Measurements from ENCODE around the gene DRC1.
"Not testable (repeated sequence)": the region's sequence is repeated elsewhere in the genome, so short reads cannot be mapped to it uniquely, and the experiment has no call there.

The DRC1 gene

GRCh38 chr2:26464390-26465265 is 62.9 kb downstream of the DRC1 start:
- no peak for DNase-seq

DNA sequence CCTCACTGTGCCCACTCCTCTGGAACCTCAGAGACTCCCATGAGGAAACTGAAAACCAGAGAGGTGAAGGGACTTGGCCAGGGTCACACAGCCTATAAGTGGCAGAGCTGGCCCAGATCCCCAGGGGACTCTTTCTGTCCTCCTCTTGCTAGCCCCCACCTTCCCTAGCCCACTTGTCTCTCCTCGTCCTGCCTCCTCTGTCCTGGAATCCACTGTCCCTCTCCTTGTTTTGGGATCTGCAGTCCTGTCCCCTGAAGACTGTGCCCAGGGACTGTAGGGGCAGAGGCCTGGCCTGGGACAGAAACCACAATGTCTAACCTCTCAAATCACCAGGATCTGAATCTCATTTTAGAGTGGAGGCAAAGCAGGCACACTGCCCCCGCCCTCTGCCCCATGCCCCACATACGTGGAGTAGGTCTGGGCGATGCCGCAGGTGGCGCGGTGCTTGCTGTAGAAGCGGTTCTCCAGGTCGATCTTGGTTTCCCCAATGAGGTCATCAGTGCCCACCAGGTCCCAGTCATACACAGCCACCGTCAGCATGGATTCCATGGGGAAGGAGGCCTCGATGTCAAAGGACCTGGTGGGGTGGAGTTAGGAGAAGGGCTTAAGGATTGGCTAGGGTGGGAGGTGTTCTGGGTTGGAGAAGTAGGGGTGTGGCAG is 63.7 kb downstream of the DRC1 start:
- DNase-seq, result no peak

DNA sequence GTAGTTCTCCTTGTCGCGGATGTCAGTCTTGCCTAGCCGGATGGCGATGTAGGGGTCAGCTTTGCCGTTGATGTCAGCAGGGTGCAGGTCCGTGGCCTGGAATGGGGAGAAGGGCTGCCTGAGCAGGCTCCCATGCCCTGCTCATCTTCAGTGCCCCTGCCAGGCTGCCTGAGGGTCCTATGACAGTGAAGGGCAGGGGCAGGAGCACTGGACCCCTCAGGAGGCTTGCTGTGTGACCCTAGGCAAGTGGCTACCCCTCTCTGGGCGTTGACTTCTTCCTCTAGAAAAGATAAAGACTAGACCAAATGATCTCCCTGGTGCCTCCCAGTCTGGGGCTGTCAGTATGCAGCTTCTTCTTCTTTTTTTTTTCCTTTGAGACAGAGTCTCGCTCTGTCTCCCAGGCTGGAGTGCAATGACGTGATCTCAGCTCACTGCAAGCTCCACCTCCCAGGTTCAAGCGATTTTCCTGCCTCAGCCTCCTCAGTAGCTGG is 64.3 kb downstream of the DRC1 start:
- DNase-seq, result no peak

GRCh38 chr2:26466662-26467310 is 65.1 kb downstream of the DRC1 start:
- no peak for DNase-seq

DNA sequence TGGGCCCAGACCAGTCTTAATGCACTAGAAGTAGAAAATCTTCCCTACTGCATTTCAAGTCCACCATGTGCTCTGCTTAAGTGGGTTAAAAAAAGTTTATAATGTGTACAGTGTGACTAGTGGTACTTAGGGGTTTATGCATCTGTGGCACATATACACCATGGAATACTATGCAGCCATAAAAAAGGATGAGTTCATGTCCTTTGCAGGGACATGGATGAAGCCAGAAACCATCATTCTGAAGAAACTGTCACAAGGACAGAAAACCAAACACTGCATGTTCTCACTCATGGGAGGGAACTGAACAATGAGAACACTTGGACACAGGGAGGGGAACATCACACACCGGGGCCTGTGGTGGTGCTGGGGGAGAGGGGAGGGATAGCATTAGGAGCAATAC is 66.8 kb downstream of the DRC1 start:
- DNase-seq, result not testable (repeated sequence)

DNA sequence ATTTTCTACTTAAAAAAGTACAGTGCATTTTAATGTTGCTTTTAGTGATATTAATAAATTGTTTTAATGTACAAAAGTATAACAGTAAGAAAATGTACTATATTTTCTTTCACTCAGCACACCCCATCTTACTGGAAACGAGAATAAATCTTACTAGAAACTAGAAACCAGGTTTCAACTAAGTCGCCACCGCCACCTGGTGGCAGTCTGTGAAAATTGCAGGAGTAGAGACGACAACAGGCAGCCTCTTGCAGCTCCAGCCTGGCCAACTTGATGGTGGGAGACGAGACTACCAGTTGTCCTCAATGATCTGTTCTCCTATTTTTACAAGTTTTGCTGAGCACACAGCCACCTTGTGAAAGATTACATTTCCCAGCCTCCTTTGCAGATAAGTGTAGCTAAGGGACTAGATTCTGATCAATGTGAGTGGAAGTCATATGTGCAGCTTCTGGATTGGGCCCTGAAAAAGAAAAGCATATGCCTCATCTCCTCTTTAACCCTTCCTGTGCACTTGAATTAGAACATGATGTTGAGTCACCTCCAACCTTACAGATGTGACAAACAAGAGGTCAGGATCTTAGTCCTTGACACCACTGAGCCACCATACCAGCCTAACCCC is 67.5 kb downstream of the DRC1 start:
- peak; percentile 8 for DNase-seq

DNA sequence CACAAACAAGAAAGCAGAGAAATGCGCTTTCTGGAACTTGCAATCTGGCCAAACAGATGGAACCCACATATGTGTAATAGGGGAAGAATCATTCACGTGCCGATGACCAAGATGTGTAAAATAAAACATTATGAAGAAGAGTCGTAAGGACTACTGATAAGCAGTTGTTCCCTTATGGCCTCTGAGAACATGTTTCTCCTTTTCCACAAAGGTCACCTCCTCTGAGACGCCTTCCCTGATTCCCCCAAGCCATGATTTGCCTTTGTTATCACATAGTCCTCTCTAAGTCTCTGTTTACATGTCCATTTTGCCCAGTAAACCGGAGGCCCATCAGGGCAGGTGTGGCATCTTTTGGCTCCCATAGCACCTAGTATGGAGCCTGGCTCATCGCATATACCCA is 68.2 kb downstream of the DRC1 start:
- no peak for DNase-seq

GRCh38 chr2:26470601-26471260 is 69.0 kb downstream of the DRC1 start:
- DNase-seq, result no peak

GRCh38 chr2:26471289-26471688 is 69.6 kb downstream of the DRC1 start:
- DNase-seq, result no peak

GRCh38 chr2:26471766-26472706 is 70.3 kb downstream of the DRC1 start:
- no peak for DNase-seq

GRCh38 chr2:26472821-26473655 is 71.3 kb downstream of the DRC1 start:
- no peak for DNase-seq

- DNase-seq, result no peak
Observed at GRCh38 chr2:26473796-26474195, 72.1 kb downstream of the DRC1 start.

GRCh38 chr2:26474261-26474785 is 72.6 kb downstream of the DRC1 start:
- no peak for DNase-seq

- no peak for DNase-seq
Observed at GRCh38 chr2:26475037-26475436, 73.3 kb downstream of the DRC1 start.

DNA sequence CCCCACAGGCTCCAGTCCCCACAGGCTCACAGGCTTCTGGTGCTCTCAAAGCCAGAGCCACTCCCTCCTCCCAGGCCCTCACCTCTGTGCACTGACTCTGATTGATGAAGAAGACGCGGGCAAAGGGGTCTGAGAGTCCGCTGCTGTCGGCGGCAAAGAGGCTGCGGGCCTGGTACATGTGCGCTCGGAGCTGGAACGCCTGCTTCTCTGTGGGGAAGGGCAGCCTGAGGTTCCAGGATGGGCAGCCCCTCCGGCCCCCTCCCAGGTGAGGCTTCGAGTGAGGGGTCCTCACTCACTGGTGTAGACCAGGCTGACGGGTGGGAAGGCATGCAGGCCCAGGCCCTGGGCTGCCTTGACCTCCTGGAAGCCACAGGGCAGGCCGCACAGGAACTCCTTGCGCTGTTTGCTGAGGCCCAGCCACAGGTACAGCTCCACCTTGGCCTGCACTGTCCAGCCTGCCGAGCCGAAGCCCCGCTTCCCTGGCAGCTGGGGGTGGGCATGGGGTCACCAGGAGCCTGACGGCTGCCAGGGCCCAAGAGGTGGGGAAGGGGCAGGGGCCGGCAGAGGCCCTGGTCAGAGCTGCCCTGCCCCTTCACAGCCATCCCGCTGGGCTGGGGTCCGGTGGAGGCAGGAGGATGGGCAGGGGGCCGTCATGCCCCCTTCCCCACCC is 74.2 kb downstream of the DRC1 start:
- DNase-seq, result no peak

- DNase-seq, result no peak
Observed at GRCh38 chr2:26477126-26477910, 75.6 kb downstream of the DRC1 start.

DNA sequence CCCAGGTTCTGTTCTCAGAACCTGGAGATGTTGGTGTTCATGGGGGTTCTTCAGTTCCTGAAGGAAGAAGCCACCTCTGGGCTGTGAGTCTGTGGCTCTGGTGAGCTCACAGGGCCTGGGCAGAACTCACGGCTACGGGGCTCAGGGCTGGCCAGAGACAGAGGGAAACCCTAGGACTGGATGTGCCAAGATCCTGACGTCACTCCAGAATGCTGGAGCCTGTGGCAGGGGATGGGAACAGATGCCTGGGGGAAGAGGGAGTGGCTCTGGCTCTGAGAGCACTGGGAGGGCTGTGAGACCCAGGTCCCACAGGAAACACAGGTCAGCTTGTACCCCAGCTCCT is 76.2 kb downstream of the DRC1 start, which contains the start of gene OTOF:
Gene OTOF, minus strand, starts transcription at position 214 of the 343 bp plus-strand sequence.
- no peak for DNase-seq

DNA sequence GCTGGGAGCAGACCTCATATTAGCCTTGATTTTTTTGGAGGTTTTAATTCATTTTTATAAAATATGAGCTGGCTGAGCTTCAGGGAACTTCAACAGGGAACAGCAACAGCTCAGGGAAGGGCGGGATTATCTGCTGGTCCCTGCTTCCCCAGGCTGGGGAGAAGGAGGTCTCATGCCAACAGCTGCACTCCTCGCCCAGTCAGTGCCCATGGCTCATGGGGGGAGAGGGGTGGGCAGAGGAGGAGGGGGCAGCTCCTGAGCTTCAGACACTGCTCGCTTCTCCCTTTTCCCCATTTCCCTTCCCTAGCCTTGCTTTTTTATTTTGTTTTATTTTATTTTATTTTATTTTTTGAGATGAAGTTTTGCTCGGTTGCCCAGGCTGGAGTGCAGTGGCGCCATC is 76.6 kb downstream of the DRC1 start:
- DNase-seq, result no peak
